NB4 (cell line): ENCODE data around the gene ST3GAL4.

ENCODE experiments used
- MYC ChIP-seq: IDR thresholded peaks from 2 replicates; pipeline ENCODE4 v1.6.1; 2011; ENCODE audit warnings: low read depth, low read length
- TF ChIP-seq, protein P1 (sequence below): IDR thresholded peaks from one replicate; pipeline ENCODE4 v1.5.1; 2012; ENCODE audit warnings: low read depth, low read length

DNA sequence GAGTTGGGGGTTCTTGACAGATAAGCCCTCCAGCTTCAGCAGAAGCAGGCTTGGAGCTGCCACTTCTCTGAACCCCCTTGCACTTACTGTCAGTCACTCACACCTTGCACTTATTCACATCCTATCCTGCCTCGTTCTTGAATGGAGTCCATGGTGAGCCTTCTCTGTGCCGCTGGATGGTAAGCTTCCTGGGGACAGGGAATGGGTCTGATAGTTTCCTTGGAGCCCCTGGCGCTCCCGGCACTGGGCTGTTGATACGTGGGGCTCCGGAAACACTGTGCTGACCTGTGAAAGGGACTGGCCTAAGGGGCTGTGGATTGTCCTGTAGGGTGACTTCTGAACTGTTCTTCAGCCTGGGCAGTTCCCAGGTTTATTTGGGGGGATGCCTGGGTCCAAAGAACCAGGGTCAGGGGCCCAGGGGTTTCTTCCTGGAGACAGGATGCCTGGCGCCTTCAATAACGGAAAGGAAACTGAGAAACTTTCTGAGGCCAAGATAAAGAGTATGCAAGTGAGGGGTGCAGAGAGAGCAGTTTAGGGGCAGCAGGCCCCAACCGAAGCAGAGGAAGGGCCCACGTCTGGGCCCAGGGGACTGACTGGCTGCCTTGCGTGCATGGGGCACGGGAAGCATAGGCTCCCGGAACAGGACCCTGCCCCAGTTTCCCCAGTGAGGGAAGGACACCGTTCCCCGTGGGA lies 709 bp upstream of the ST3GAL4 start:
- TF ChIP-seq, protein P1, sequence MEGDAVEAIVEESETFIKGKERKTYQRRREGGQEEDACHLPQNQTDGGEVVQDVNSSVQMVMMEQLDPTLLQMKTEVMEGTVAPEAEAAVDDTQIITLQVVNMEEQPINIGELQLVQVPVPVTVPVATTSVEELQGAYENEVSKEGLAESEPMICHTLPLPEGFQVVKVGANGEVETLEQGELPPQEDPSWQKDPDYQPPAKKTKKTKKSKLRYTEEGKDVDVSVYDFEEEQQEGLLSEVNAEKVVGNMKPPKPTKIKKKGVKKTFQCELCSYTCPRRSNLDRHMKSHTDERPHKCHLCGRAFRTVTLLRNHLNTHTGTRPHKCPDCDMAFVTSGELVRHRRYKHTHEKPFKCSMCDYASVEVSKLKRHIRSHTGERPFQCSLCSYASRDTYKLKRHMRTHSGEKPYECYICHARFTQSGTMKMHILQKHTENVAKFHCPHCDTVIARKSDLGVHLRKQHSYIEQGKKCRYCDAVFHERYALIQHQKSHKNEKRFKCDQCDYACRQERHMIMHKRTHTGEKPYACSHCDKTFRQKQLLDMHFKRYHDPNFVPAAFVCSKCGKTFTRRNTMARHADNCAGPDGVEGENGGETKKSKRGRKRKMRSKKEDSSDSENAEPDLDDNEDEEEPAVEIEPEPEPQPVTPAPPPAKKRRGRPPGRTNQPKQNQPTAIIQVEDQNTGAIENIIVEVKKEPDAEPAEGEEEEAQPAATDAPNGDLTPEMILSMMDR: no peak
- peak; percentile 41; the same call in 1 of the 2 replicates for TF ChIP-seq MYC
